IMR-90 (cell line): ENCODE measurements around the gene TMED10. TPM values are rescaled to one million over a fixed set of nuclear protein-coding genes. Genes with fewer than 3 reads are reported as not detected.

ENCODE experiments used
- ATAC-seq: fragments of 200-7000 bp; cut with Tn5 transposase; 2 replicates; pipeline ENCODE4 v1.9.1; 2020; ENCODE audit warnings: low read depth, mild to moderate bottlenecking, moderate library complexity
- BruUV-seq: library from RNA; stranded (reverse); fragments of 400-500 nt; replicated peaks from 2 replicates; lab custom pipeline; 2021; lab: Mats Ljungman, UMichigan
- CTCF ChIA-PET: fragments of 300-600 bp; formaldehyde crosslinking; extraction: SDS; loops from one replicate; lab custom pipeline; 2021; ENCODE audit warnings: antibody characterized with exemption; lab: Yijun Ruan, JAX
- POLR2A ChIA-PET: fragments of 300-600 bp; sonication (Branson Sonifier 250); formaldehyde crosslinking; loops from one replicate; lab custom pipeline; 2022; ENCODE audit warnings: antibody characterized with exemption; ENCODE audit not compliant: unreplicated experiment; lab: Charles Lee
- DNase-seq: peaks from one replicate; pipeline ENCODE4 v3.0.0; 2013
- H2AFZ ChIP-seq: replicated peaks from 2 replicates; pipeline ENCODE3; 2013; ENCODE audit warnings: low read length, mild to moderate bottlenecking; ENCODE audit not compliant: poor library complexity
- H2AK5ac ChIP-seq: 2 replicates; pipeline ENCODE4 v1.6.1; 2013; ENCODE audit warnings: low read depth, low read length, inconsistent platforms
- H2AK9ac ChIP-seq: replicated peaks from 2 replicates; pipeline ENCODE3; 2013; ENCODE audit warnings: mild to moderate bottlenecking, low read depth, low read length, moderate library complexity; ENCODE audit not compliant: poor library complexity
- H2BK120ac ChIP-seq: 2 replicates; pipeline ENCODE4 v1.6.1; 2013; ENCODE audit warnings: low read depth, low read length, inconsistent platforms
- H2BK15ac ChIP-seq: 3 replicates; pipeline ENCODE4 v1.6.1; 2013; ENCODE audit warnings: low read depth, low read length, inconsistent platforms
- H2BK20ac ChIP-seq: 2 replicates; pipeline ENCODE4 v1.6.1; 2013; ENCODE audit warnings: low read depth, mild to moderate bottlenecking, inconsistent platforms, low read length, moderate library complexity
- H2BK5ac ChIP-seq: 2 replicates; pipeline ENCODE4 v1.6.1; 2013; ENCODE audit warnings: mild to moderate bottlenecking, low read depth, low read length, inconsistent platforms; ENCODE audit not compliant: poor library complexity, severe bottlenecking
- H3K14ac ChIP-seq: replicated peaks from 2 replicates; pipeline ENCODE4 v1.6.1; 2013; ENCODE audit warnings: low read depth, low read length, inconsistent platforms
- H3K18ac ChIP-seq: 2 replicates; pipeline ENCODE4 v1.6.1; 2013; ENCODE audit warnings: low read depth, low read length, control low read depth
- H3K23ac ChIP-seq: 2 replicates; pipeline ENCODE4 v1.6.1; 2013; ENCODE audit warnings: low read depth, low read length, inconsistent platforms
- H3K27ac ChIP-seq: 2 replicates; pipeline ENCODE4 v1.5.1; 2013; ENCODE audit warnings: mild to moderate bottlenecking, control low read depth, low read length; ENCODE audit not compliant: insufficient read depth
- H3K27me3 ChIP-seq: 2 replicates; pipeline ENCODE4 v1.6.1; 2013; ENCODE audit warnings: low read length; ENCODE audit not compliant: control insufficient read depth, insufficient read depth
- H3K36me3 ChIP-seq: 2 replicates; pipeline ENCODE4 v1.6.1; 2013; ENCODE audit warnings: low read length, mixed read lengths; ENCODE audit not compliant: control insufficient read depth, insufficient read depth
- H3K4ac ChIP-seq: 2 replicates; pipeline ENCODE4 v1.6.1; 2013; ENCODE audit warnings: low read depth, low read length, inconsistent platforms
- H3K4me1 ChIP-seq: 2 replicates; pipeline ENCODE4 v1.6.1; 2013; ENCODE audit warnings: low read length, mixed read lengths; ENCODE audit not compliant: control insufficient read depth, insufficient read depth
- H3K4me2 ChIP-seq: 2 replicates; pipeline ENCODE4 v1.6.1; 2013; ENCODE audit warnings: low read depth, mild to moderate bottlenecking, control low read depth, low read length, moderate library complexity
- H3K4me3 ChIP-seq: 2 replicates; pipeline ENCODE4 v1.5.1; 2013; ENCODE audit warnings: low read depth, mild to moderate bottlenecking, control low read depth, low read length, moderate library complexity; ENCODE audit not compliant: insufficient read depth
- H3K56ac ChIP-seq: 2 replicates; pipeline ENCODE4 v1.6.1; 2013; ENCODE audit warnings: low read length, inconsistent platforms; ENCODE audit not compliant: insufficient read depth; ENCODE audit errors: extremely low read depth
- H3K79me1 ChIP-seq, 2 experiments: 2 replicates each; pipeline ENCODE4 v1.6.1; 2013; ENCODE audit warnings: low read length in 2 of 2, inconsistent platforms in 1 of 2, low read depth in 1 of 2
- H3K9ac ChIP-seq: 2 replicates; pipeline ENCODE4 v1.6.1; 2013; ENCODE audit warnings: low read depth, low read length, control low read depth
- H3K9me1 ChIP-seq: 2 replicates; pipeline ENCODE4 v1.6.1; 2013; ENCODE audit warnings: low read length, inconsistent platforms; ENCODE audit not compliant: insufficient read depth
- H3K9me3 ChIP-seq: 2 replicates; pipeline ENCODE4 v1.6.1; 2013; ENCODE audit warnings: low read length; ENCODE audit not compliant: control insufficient read depth, insufficient read depth
- H4K20me1 ChIP-seq: 2 replicates; pipeline ENCODE4 v1.6.1; 2013; ENCODE audit warnings: low read length, inconsistent platforms; ENCODE audit not compliant: insufficient read depth
- H4K5ac ChIP-seq: 2 replicates; pipeline ENCODE4 v1.6.1; 2013; ENCODE audit warnings: mild to moderate bottlenecking, low read depth, low read length, control low read depth
- H4K8ac ChIP-seq, 2 experiments: 2 replicates each; pipeline ENCODE4 v1.6.1; 2013; ENCODE audit warnings: low read depth in 2 of 2, low read length in 2 of 2, control low read depth in 1 of 2, inconsistent platforms in 1 of 2
- H4K91ac ChIP-seq: 2 replicates; pipeline ENCODE4 v1.6.1; 2013; ENCODE audit warnings: low read depth, low read length, inconsistent platforms; ENCODE audit not compliant: insufficient read depth
- BHLHE40 ChIP-seq: fragments of 150-350 bp; IDR thresholded peaks from 2 replicates; pipeline ENCODE4 v1.6.1; 2016; ENCODE audit warnings: mild to moderate bottlenecking, low read depth, low read length
- CHD1 ChIP-seq: IDR thresholded peaks from 2 replicates; pipeline ENCODE4 v1.6.1; 2012; ENCODE audit warnings: low read depth, low read length, improper control_type of control experiment
- ELK1 ChIP-seq: fragments of 150-350 bp; IDR thresholded peaks from 2 replicates; pipeline ENCODE4 v1.6.1; 2016; ENCODE audit warnings: low read depth, mild to moderate bottlenecking, low read length, moderate library complexity, borderline replicate concordance
- FOS ChIP-seq: fragments of 150-350 bp; IDR thresholded peaks from 2 replicates; pipeline ENCODE4 v1.6.1; 2016; ENCODE audit warnings: low read depth, low read length
- MAFK ChIP-seq: IDR thresholded peaks from 2 replicates; pipeline ENCODE4 v1.6.1; 2012; ENCODE audit warnings: low read depth, low read length, improper control_type of control experiment
- MAZ ChIP-seq: IDR thresholded peaks from 2 replicates; pipeline ENCODE4 v1.6.1; 2012; ENCODE audit warnings: low read depth, mild to moderate bottlenecking, low read length, improper control_type of control experiment, moderate library complexity, borderline replicate concordance
- MXI1 ChIP-seq: IDR thresholded peaks from 2 replicates; pipeline ENCODE4 v1.6.1; 2012; ENCODE audit warnings: low read depth, mild to moderate bottlenecking, low read length, moderate library complexity, borderline replicate concordance
- NFE2L2 ChIP-seq: fragments of 150-350 bp; IDR thresholded peaks from 2 replicates; pipeline ENCODE4 v1.6.1; 2016; ENCODE audit warnings: low read depth, mild to moderate bottlenecking, low read length
- POLR2A ChIP-seq: IDR thresholded peaks from 2 replicates; pipeline ENCODE4 v1.6.1; 2012; ENCODE audit warnings: mild to moderate bottlenecking, low read depth, low read length
- RAD21 ChIP-seq: IDR thresholded peaks from 2 replicates; pipeline ENCODE4 v1.6.1; 2012; ENCODE audit warnings: low read length, improper control_type of control experiment
- RCOR1 ChIP-seq: IDR thresholded peaks from 2 replicates; pipeline ENCODE4 v1.6.1; 2012; ENCODE audit warnings: mild to moderate bottlenecking, low read length, improper control_type of control experiment; ENCODE audit not compliant: insufficient replicate concordance
- RFX5 ChIP-seq: IDR thresholded peaks from 2 replicates; pipeline ENCODE4 v1.8.0; 2012; ENCODE audit warnings: low read depth, mild to moderate bottlenecking, low read length, moderate library complexity
- SMC3 ChIP-seq: fragments of 150-350 bp; IDR thresholded peaks from 2 replicates; pipeline ENCODE4 v1.6.1; 2016; ENCODE audit warnings: low read depth, mild to moderate bottlenecking, antibody characterized with exemption, low read length, moderate library complexity
- USF2 ChIP-seq: fragments of 150-350 bp; IDR thresholded peaks from 2 replicates; pipeline ENCODE4 v1.6.1; 2017; ENCODE audit warnings: mild to moderate bottlenecking, antibody characterized with exemption, low read length, low read depth
- WGBS, 2 experiments: methylation state at CpG; one replicate each; pipeline versions ENCODE4 v1.1.5 to v1.1.7; 2013; ENCODE audit warnings: missing lambda C conversion rate in 2 of 2; ENCODE audit not compliant: insufficient read length in 1 of 2; ENCODE audit errors: extremely low coverage in 2 of 2; 5-methylcytosine and 5-hydroxymethylcytosine counted together
- dilution Hi-C: fragments of 300-500 bp; cut with HindIII; formaldehyde crosslinking; loops from one replicate; pipeline ENCODE4 v1.14.3; 2018; ENCODE audit warnings: low sequenced_read_pairs; ENCODE audit not compliant: unreplicated experiment
- in situ Hi-C: fragments of 300-500 bp; cut with MboI; formaldehyde crosslinking; loops from 3 replicates; pipeline ENCODE4 v1.14.3; 2019; ENCODE audit warnings: low sequenced_read_pairs, inconsistent platforms, mixed read lengths
- intact Hi-C: fragments of 100-400 bp; cut with micrococcal nuclease; formaldehyde crosslinking; loops from 2 replicates; pipeline ENCODE4 v1.10.0; 2022
- polyA plus RNA-seq, 3 experiments: library from polyadenylated mRNA; depleted of rRNA; stranded (reverse); fragments of >200 nt; gene quantifications; 2 replicates each; pipeline ENCODE4 v1.2.3, GENCODE V29; 2012; ENCODE audit warnings: low replicate concordance in 1 of 3
- total RNA-seq: library from RNA; depleted of rRNA; stranded (reverse); fragments of >200 nt; gene quantifications from 2 replicates; pipeline ENCODE4 v1.2.3, GENCODE V29; 2012

The TMED10 gene
- total and polyA plus RNA-seq, 2 of the 4 experiments (the other 2 are of a cell fraction): 254 to 441 TPM

- Histone ChIP-seq H4K5ac (no peak overlapping the region), H3K4me3 (no peak overlapping the region), H3K4me1 (peaks cover 2% of the 10 kb centered on the region; the same call in 1 of the 2 replicates), H3K27me3 (no peaks in the 10 kb centered on the region), H3K4me2 (no peak overlapping the region), H2BK5ac (no peak overlapping the region), H3K14ac (no peak overlapping the region), H3K36me3 (peaks cover 5% of the 10 kb centered on the region; the same call in 1 of the 2 replicates), H2BK120ac (no peak overlapping the region), H2BK20ac (no peak overlapping the region), H3K27ac (no peak overlapping the region), H3K4ac (no peak overlapping the region), H2AK9ac (no peak overlapping the region), H2AFZ (no peak overlapping the region), H3K23ac (no peak overlapping the region), H3K56ac (no peak overlapping the region), H4K20me1 (peaks cover 14% of the 10 kb centered on the region), H3K9me3 (no peaks in the 10 kb centered on the region), H2BK15ac (no peak overlapping the region), H3K79me1 (peaks cover 13 to 48% of the 10 kb centered on the region in 2 experiments; a peak in 3 of 4 replicates), H2AK5ac (no peak overlapping the region), H4K91ac (no peak overlapping the region), H4K8ac (no peak overlapping the region), H3K9ac (no peak overlapping the region), H3K18ac (no peak overlapping the region), H3K9me1 (no peaks in the 10 kb centered on the region)
- 100% methylated on average over 1 of the region's 2 CpGs; no CpG with 5 or more reads in 1 of the 2 experiments for WGBS, 2 experiments
- ChIA-PET POLR2A (no interaction called here), CTCF (interaction anchor here (1.5 to 2.6 kb wide), 2 partner anchors 151 to 154 kb away, joined by 6 to 9 read pairs; no protein-coding TSS in a partner anchor)
- BruUV-seq: no TSS peak
- ATAC-seq (no peak), DNase-seq (no peak)
- in situ Hi-C loops: no loop called here
- TF ChIP-seq RFX5 (no peak), POLR2A (no peak), SMC3 (no peak), MAZ (no peak), RCOR1 (no peak), BHLHE40 (no peak), NFE2L2 (no peak), FOS (no peak), CHD1 (no peak), ELK1 (no peak), RAD21 (no peak), USF2 (no peak), MXI1 (no peak), MAFK (no peak)
- dilution Hi-C loops: loop anchor here (25.0 kb wide), 1 partner anchor 171 kb away; no protein-coding TSS in a partner anchor
- intact Hi-C loops: loop anchor here (5.0 kb wide), 1 partner anchor 421 kb away; no protein-coding TSS in a partner anchor
Observed at GRCh38 chr14:75141062-75141461, 35.4 kb downstream of the TMED10 start.
